ENCODE measurements around the gene SESN1. TPM values are rescaled to one million over a fixed set of nuclear protein-coding genes. Genes with fewer than 3 reads are reported as not detected.

Gene SESN1
- total RNA-seq, 1 experiment from 2014 or later: 30.2 TPM

DNA sequence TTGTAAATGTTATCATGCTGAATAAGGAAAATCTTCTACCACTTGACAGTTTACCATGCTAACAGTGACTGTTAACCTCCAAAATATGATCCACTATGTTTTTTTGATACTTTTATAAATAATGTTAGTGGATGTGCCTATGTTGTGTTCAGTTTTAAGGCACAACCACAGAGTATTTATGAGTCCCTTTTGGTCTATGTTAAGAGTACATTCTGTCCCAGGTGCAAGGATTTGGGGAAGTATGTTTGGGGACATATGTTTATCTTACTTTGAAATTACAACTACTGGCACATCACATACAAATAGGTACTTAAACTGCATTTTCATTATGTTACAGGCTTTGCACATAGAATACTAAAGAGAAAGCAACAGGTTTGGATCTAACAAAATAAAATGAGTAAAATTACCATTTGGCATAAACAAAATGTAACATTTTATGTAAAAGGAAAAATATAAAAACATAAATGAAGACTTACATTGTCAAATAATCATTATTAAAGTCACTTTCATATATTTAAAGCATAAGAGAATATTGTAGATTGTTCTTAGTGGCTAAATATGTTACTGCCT lies 71.2 kb downstream of the SESN1 start:
- H3K36me3 Mint-ChIP-seq: no peaks in the 10 kb centered on the region
- no peaks in the 10 kb centered on the region for H3K27me3 Mint-ChIP-seq (ENCODE audit: low read depth)
- TF ChIP-seq, protein P1, sequence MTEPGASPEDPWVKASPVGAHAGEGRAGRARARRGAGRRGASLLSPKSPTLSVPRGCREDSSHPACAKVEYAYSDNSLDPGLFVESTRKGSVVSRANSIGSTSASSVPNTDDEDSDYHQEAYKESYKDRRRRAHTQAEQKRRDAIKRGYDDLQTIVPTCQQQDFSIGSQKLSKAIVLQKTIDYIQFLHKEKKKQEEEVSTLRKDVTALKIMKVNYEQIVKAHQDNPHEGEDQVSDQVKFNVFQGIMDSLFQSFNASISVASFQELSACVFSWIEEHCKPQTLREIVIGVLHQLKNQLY (CRISPR knock-in tag; IDR thresholded peaks at IDR 0.05): no peak
- TF ChIP-seq, protein P2, sequence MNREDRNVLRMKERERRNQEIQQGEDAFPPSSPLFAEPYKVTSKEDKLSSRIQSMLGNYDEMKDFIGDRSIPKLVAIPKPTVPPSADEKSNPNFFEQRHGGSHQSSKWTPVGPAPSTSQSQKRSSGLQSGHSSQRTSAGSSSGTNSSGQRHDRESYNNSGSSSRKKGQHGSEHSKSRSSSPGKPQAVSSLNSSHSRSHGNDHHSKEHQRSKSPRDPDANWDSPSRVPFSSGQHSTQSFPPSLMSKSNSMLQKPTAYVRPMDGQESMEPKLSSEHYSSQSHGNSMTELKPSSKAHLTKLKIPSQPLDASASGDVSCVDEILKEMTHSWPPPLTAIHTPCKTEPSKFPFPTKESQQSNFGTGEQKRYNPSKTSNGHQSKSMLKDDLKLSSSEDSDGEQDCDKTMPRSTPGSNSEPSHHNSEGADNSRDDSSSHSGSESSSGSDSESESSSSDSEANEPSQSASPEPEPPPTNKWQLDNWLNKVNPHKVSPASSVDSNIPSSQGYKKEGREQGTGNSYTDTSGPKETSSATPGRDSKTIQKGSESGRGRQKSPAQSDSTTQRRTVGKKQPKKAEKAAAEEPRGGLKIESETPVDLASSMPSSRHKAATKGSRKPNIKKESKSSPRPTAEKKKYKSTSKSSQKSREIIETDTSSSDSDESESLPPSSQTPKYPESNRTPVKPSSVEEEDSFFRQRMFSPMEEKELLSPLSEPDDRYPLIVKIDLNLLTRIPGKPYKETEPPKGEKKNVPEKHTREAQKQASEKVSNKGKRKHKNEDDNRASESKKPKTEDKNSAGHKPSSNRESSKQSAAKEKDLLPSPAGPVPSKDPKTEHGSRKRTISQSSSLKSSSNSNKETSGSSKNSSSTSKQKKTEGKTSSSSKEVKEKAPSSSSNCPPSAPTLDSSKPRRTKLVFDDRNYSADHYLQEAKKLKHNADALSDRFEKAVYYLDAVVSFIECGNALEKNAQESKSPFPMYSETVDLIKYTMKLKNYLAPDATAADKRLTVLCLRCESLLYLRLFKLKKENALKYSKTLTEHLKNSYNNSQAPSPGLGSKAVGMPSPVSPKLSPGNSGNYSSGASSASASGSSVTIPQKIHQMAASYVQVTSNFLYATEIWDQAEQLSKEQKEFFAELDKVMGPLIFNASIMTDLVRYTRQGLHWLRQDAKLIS (CRISPR knock-in tag; IDR thresholded peaks at IDR 0.05; ENCODE audit: borderline replicate concordance): no peak
- TF ChIP-seq ZNF416 (CRISPR knock-in tag; IDR thresholded peaks at IDR 0.05) (no peak), GTF2I (CRISPR knock-in tag; conservative IDR thresholded peaks at IDR 0.05) (no peak), EMX1 (CRISPR knock-in tag; IDR thresholded peaks at IDR 0.05) (no peak), CREB1 (CRISPR knock-in tag; IDR thresholded peaks at IDR 0.05) (no peak), TP53 (CRISPR knock-in tag; IDR thresholded peaks at IDR 0.05) (no peak), KAT7 (CRISPR knock-in tag; IDR thresholded peaks at IDR 0.05; ENCODE audit: borderline replicate concordance) (no peak), ZNF423 (CRISPR knock-in tag; IDR thresholded peaks at IDR 0.05) (no peak), ZNF232 (CRISPR knock-in tag; IDR thresholded peaks at IDR 0.05) (no peak), TCF7 (CRISPR knock-in tag; IDR thresholded peaks at IDR 0.05; ENCODE audit: low read depth) (no peak), FOXJ3 (CRISPR knock-in tag; IDR thresholded peaks at IDR 0.05; ENCODE audit: borderline replicate concordance) (no peak)
- TF ChIP-seq, protein P3, sequence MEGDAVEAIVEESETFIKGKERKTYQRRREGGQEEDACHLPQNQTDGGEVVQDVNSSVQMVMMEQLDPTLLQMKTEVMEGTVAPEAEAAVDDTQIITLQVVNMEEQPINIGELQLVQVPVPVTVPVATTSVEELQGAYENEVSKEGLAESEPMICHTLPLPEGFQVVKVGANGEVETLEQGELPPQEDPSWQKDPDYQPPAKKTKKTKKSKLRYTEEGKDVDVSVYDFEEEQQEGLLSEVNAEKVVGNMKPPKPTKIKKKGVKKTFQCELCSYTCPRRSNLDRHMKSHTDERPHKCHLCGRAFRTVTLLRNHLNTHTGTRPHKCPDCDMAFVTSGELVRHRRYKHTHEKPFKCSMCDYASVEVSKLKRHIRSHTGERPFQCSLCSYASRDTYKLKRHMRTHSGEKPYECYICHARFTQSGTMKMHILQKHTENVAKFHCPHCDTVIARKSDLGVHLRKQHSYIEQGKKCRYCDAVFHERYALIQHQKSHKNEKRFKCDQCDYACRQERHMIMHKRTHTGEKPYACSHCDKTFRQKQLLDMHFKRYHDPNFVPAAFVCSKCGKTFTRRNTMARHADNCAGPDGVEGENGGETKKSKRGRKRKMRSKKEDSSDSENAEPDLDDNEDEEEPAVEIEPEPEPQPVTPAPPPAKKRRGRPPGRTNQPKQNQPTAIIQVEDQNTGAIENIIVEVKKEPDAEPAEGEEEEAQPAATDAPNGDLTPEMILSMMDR (IDR thresholded peaks at IDR 0.05): no peak
- TF ChIP-seq, protein P4, sequence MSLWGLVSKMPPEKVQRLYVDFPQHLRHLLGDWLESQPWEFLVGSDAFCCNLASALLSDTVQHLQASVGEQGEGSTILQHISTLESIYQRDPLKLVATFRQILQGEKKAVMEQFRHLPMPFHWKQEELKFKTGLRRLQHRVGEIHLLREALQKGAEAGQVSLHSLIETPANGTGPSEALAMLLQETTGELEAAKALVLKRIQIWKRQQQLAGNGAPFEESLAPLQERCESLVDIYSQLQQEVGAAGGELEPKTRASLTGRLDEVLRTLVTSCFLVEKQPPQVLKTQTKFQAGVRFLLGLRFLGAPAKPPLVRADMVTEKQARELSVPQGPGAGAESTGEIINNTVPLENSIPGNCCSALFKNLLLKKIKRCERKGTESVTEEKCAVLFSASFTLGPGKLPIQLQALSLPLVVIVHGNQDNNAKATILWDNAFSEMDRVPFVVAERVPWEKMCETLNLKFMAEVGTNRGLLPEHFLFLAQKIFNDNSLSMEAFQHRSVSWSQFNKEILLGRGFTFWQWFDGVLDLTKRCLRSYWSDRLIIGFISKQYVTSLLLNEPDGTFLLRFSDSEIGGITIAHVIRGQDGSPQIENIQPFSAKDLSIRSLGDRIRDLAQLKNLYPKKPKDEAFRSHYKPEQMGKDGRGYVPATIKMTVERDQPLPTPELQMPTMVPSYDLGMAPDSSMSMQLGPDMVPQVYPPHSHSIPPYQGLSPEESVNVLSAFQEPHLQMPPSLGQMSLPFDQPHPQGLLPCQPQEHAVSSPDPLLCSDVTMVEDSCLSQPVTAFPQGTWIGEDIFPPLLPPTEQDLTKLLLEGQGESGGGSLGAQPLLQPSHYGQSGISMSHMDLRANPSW (CRISPR knock-in tag; conservative IDR thresholded peaks at IDR 0.05; ENCODE audit: low read depth): no peak
- TF ChIP-seq, protein P5, sequence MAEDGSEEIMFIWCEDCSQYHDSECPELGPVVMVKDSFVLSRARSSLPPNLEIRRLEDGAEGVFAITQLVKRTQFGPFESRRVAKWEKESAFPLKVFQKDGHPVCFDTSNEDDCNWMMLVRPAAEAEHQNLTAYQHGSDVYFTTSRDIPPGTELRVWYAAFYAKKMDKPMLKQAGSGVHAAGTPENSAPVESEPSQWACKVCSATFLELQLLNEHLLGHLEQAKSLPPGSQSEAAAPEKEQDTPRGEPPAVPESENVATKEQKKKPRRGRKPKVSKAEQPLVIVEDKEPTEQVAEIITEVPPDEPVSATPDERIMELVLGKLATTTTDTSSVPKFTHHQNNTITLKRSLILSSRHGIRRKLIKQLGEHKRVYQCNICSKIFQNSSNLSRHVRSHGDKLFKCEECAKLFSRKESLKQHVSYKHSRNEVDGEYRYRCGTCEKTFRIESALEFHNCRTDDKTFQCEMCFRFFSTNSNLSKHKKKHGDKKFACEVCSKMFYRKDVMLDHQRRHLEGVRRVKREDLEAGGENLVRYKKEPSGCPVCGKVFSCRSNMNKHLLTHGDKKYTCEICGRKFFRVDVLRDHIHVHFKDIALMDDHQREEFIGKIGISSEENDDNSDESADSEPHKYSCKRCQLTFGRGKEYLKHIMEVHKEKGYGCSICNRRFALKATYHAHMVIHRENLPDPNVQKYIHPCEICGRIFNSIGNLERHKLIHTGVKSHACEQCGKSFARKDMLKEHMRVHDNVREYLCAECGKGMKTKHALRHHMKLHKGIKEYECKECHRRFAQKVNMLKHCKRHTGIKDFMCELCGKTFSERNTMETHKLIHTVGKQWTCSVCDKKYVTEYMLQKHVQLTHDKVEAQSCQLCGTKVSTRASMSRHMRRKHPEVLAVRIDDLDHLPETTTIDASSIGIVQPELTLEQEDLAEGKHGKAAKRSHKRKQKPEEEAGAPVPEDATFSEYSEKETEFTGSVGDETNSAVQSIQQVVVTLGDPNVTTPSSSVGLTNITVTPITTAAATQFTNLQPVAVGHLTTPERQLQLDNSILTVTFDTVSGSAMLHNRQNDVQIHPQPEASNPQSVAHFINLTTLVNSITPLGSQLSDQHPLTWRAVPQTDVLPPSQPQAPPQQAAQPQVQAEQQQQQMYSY (CRISPR knock-in tag; IDR thresholded peaks at IDR 0.05): no peak
- TF ChIP-seq, protein P6, sequence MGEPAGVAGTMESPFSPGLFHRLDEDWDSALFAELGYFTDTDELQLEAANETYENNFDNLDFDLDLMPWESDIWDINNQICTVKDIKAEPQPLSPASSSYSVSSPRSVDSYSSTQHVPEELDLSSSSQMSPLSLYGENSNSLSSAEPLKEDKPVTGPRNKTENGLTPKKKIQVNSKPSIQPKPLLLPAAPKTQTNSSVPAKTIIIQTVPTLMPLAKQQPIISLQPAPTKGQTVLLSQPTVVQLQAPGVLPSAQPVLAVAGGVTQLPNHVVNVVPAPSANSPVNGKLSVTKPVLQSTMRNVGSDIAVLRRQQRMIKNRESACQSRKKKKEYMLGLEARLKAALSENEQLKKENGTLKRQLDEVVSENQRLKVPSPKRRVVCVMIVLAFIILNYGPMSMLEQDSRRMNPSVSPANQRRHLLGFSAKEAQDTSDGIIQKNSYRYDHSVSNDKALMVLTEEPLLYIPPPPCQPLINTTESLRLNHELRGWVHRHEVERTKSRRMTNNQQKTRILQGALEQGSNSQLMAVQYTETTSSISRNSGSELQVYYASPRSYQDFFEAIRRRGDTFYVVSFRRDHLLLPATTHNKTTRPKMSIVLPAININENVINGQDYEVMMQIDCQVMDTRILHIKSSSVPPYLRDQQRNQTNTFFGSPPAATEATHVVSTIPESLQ (CRISPR knock-in tag; IDR thresholded peaks at IDR 0.05): no peak
- TF ChIP-seq, protein P7, sequence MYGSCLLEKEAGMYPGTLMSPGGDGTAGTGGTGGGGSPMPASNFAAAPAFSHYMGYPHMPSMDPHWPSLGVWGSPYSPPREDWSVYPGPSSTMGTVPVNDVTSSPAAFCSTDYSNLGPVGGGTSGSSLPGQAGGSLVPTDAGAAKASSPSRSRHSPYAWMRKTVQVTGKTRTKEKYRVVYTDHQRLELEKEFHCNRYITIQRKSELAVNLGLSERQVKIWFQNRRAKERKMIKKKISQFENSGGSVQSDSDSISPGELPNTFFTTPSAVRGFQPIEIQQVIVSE (CRISPR knock-in tag; IDR thresholded peaks at IDR 0.05; ENCODE audit: borderline replicate concordance): no peak
- H3K4me3 Mint-ChIP-seq: no peak overlapping the region
- H3K4me1 Mint-ChIP-seq: peaks cover 4% of the 10 kb centered on the region; the same call in 1 of the 2 replicates
- ATAC-seq: no peak
- no peak overlapping the region for H3K27ac Mint-ChIP-seq
- no peaks in the 10 kb centered on the region for H3K9me3 Mint-ChIP-seq
- CTCF ChIA-PET: no interaction called here
- POLR2A ChIA-PET: no interaction called here
- no peak for DNase-seq (ENCODE audit: low spot score)
